Skeletal muscle satellite cell (primary cell): Measurements from ENCODE around the gene NEAT1. TPM values are rescaled to one million over a fixed set of nuclear protein-coding genes. Genes with fewer than 3 reads are reported as not detected.

Experiments used
- H3K27me3 ChIP-seq: 2 replicates; pipeline ENCODE4 v1.7.0; 2013; ENCODE audit warnings: low read length; ENCODE audit not compliant: control insufficient read depth, insufficient read depth
- H3K36me3 ChIP-seq: 2 replicates; pipeline ENCODE4 v1.7.0; 2013; ENCODE audit warnings: mild to moderate bottlenecking, control low read depth, low read length; ENCODE audit not compliant: insufficient read depth
- H3K4me1 ChIP-seq: 2 replicates; pipeline ENCODE4 v1.7.0; 2013; ENCODE audit warnings: low read length; ENCODE audit not compliant: control insufficient read depth, insufficient read depth
- H3K4me2 ChIP-seq: 2 replicates; pipeline ENCODE4 v1.7.0; 2013; ENCODE audit warnings: mild to moderate bottlenecking, low read length
- H3K4me3 ChIP-seq: 2 replicates; pipeline ENCODE4 v1.7.0; 2013; ENCODE audit warnings: low read length
- H3K9ac ChIP-seq: 2 replicates; pipeline ENCODE4 v1.7.0; 2013; ENCODE audit warnings: mild to moderate bottlenecking, low read depth, low read length, moderate library complexity
- H3K9me3 ChIP-seq: replicated peaks from 2 replicates; pipeline ENCODE4 v1.7.0; 2013; ENCODE audit warnings: mild to moderate bottlenecking, control low read depth, low read length
- total RNA-seq: library from RNA; depleted of rRNA; stranded (reverse); fragments of >200 nt; gene quantifications from 2 replicates; pipeline ENCODE4 v1.2.3, GENCODE V29; 2012; rRNA removed

NEAT1 gene
- total RNA-seq: 147 and 206 TPM in 2 replicates

DNA sequence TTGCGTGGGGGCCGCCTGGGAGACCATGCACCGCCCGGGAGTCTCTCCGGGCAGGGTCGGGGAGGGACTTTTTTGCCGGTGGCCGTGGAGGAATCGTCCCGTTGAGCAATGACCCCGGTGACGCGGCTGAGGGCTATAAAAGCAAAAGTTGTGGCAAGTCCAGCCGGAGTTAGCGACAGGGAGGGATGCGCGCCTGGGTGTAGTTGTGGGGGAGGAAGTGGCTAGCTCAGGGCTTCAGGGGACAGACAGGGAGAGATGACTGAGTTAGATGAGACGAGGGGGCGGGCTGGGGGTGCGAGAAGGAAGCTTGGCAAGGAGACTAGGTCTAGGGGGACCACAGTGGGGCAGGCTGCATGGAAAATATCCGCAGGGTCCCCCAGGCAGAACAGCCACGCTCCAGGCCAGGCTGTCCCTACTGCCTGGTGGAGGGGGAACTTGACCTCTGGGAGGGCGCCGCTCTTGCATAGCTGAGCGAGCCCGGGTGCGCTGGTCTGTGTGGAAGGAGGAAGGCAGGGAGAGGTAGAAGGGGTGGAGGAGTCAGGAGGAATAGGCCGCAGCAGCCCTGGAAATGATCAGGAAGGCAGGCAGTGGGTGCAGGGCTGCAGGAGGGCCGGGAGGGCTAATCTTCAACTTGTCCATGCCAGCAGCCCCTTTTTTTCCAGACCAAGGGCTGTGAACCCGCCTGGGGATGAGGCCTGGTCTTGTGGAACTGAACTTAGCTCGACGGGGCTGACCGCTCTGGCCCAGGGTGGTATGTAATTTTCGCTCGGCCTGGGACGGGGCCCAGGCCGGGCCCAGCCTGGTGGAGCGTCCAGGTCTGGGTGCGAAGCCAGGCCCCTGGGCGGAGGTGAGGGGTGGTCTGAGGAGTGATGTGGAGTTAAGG is at the start of gene NEAT1:
Gene NEAT1, plus strand, starts transcription at position 166 of the 883 bp plus-strand sequence.
- Histone ChIP-seq H3K4me1 (peaks cover 38% of the 10 kb centered on the region), H3K4me2 (peak within 1 kb of the TSS; percentile 86), H3K9me3 (no peaks in the 10 kb centered on the region), H3K27me3 (no peaks in the 10 kb centered on the region), H3K36me3 (peaks cover 45% of the 10 kb centered on the region), H3K4me3 (peak within 1 kb of the TSS; percentile 82), H3K9ac (peak within 1 kb of the TSS; percentile 98)

DNA sequence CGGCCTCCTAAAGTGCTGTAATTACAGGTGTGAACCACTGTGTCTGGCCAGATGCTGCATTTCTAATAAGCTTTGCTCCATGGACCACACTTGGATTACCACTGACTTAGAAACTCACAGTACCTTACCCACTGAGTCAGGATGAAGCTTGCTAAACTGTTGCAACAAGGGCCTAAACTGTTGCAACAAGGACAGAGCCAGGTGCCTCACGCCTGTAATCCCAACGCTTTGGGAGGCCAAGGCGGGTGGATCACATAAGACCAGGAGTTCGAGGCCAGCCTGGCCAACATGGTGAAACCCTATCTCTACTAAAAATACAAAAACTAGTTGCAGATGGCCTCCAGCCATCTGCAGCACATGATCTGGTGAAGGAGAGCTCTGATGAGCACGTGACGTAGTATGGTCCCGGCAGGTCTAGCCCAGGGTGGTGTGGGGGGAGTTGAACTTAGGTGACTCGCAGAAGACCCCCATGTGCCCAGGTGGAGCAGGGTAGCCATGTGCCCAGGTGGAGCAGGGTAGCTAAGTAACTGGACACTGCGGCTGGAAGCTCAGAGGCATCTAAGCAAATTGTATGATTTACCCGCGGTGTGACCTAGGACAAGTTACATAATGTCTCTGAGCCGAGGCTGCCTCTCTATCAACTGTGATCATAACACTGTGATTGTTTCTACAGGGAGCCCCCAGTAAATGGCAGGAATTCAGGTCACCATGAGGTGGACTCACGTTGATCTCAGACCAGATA is 48.6 kb upstream of the NEAT1 start:
- H3K4me2 ChIP-seq: no peak overlapping the region
- no peaks in the 10 kb centered on the region for H3K9me3 ChIP-seq
- no peak overlapping the region for H3K9ac ChIP-seq
- H3K4me1 ChIP-seq: peaks cover 11% of the 10 kb centered on the region
- no peak overlapping the region for H3K4me3 ChIP-seq
- H3K36me3 ChIP-seq: no peaks in the 10 kb centered on the region
- H3K27me3 ChIP-seq: no peaks in the 10 kb centered on the region

DNA sequence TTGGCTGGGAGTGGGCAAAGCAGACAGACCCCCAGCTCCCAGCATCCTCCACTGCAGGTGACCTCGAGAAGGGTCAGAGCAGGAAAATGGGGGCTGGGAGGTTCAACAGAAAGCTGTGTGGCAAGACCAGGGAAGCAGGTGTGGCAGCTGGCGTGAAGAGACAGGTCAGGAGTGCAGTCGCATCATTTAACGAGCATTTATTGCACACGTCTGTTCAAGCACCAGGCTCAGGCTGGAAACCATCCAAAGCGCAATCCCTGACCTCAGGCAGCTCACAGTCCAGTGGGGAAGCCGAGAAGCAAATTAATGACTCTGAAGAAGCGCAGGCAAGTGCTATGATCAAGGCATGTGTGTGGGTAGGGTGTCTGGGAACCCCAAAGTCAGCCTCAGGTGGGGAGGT is 47.6 kb upstream of the NEAT1 start:
- Histone ChIP-seq H3K9me3 (no peaks in the 10 kb centered on the region), H3K4me2 (no peak overlapping the region), H3K4me1 (peaks cover 11% of the 10 kb centered on the region), H3K27me3 (no peaks in the 10 kb centered on the region), H3K36me3 (no peaks in the 10 kb centered on the region), H3K4me3 (no peak overlapping the region), H3K9ac (no peak overlapping the region)

DNA sequence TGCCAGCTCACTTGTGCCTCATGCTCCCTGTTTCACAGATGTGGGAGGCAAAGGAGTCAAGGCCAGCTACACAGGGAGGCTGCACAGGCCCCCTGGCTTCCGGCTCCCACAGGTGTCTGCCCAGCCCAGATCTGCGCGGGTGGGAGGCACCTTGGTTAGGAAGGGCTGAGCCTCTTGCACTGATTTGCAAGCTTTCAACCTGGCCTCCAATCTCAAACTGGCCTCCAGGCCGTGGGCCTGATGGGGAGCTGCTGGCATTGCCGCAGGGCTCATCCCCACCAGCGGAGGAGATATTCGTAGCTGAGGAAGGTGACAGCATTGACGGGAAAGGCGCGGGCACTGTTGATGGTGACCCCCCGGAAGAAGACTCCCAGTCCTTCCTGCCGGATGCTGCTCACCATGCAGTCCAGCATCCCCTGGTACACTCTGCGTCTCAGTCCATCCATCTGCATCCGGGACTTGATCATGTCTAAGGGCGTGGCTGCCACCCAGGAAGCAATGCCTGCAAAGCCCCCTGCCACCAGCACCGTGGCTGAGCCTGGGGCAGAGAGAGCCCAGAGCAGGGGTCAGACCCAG is 46.4 kb upstream of the NEAT1 start:
- H3K36me3 ChIP-seq: no peaks in the 10 kb centered on the region
- H3K4me3 ChIP-seq: no peak overlapping the region
- no peak overlapping the region for H3K9ac ChIP-seq
- peaks cover 6% of the 10 kb centered on the region for H3K4me1 ChIP-seq
- no peak overlapping the region for H3K4me2 ChIP-seq
- H3K27me3 ChIP-seq: no peaks in the 10 kb centered on the region
- no peaks in the 10 kb centered on the region for H3K9me3 ChIP-seq

DNA sequence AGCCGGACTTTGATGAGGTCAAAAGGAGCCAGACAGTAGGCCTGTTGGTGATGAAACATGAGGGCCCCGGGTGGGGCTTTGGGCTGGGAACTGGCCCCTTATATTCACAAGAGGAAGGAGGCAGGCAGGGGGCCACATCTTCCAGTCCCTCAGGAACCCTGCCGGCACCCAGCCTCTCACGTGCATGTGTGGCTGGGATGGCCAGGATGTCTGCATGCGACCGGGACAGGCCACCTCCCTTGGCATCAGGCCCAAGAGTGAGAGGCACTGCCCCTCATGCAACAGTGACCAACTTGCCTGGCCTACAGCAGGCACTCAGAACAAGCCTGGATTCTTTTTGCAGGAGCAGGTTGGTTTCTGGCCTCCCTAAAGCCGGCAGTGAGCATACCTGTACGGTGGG is 45.6 kb upstream of the NEAT1 start:
- Histone ChIP-seq H3K9ac (no peak overlapping the region), H3K36me3 (no peaks in the 10 kb centered on the region), H3K4me3 (no peak overlapping the region), H3K9me3 (no peaks in the 10 kb centered on the region), H3K4me1 (peaks cover 7% of the 10 kb centered on the region), H3K27me3 (no peaks in the 10 kb centered on the region), H3K4me2 (no peak overlapping the region)

DNA sequence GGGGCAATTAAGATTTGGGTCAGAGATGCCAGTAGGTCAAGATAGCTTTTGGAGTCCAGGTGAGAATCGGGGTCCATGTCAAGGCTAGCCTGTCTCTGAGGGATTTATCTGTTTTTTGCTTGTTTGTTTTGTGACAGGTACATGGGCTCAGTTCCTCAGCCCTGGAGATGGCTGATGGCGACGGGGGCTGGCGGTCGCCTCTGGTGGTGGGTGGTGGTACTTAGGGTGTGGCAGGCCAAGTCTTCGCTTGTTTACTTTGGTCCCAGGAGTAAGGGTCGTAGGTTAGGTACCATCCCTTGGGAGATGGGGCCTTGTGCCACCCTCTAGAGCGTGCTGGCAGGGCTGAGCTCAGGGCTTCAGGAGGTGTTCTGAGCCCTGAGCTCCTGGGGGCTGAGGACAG is 44.8 kb upstream of the NEAT1 start:
- no peaks in the 10 kb centered on the region for H3K27me3 ChIP-seq
- H3K9me3 ChIP-seq: no peaks in the 10 kb centered on the region
- H3K4me2 ChIP-seq: no peak overlapping the region
- H3K36me3 ChIP-seq: no peaks in the 10 kb centered on the region
- H3K4me1 ChIP-seq: peaks cover 13% of the 10 kb centered on the region
- no peak overlapping the region for H3K4me3 ChIP-seq
- H3K9ac ChIP-seq: no peak overlapping the region

DNA sequence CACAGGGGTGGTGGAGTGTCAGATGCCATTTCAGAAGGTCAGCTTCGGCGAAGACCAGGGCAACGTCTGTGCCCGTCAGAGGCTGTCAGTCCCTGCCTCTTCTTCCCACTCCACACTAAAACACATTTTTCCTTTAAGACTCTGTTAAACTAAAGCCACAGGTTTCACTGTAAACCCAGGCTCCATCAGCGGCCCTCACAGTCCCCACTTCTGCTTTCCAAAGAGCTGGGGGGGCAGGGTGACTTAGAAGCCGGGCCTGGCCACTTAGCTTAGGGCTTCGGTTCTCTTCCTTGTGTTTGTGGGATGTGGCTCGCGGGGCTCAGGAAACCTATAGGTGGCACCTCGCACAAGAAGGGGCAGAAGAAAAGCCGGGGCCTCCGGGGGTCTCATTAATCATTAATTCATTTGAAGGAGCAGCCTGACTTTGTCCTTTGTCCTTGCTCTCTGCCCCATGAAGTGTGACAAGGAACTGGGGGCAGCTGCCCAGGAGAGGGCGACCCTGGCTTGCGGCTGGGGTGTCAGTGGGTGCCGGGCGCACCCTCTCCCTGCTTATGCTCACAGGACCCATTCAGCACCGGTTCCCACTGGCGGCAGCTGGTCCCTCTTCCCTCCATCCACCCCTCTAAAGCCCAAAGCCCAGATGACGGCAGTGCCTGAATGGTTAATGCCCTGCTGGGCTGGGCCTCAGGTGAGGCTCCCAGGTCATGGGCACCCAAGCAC is 44.2 kb upstream of the NEAT1 start:
- H3K9ac ChIP-seq: no peak overlapping the region
- H3K9me3 ChIP-seq: no peaks in the 10 kb centered on the region
- peaks cover 19% of the 10 kb centered on the region for H3K4me1 ChIP-seq
- H3K4me2 ChIP-seq: no peak overlapping the region
- H3K4me3 ChIP-seq: no peak overlapping the region
- H3K36me3 ChIP-seq: no peaks in the 10 kb centered on the region
- no peaks in the 10 kb centered on the region for H3K27me3 ChIP-seq

DNA sequence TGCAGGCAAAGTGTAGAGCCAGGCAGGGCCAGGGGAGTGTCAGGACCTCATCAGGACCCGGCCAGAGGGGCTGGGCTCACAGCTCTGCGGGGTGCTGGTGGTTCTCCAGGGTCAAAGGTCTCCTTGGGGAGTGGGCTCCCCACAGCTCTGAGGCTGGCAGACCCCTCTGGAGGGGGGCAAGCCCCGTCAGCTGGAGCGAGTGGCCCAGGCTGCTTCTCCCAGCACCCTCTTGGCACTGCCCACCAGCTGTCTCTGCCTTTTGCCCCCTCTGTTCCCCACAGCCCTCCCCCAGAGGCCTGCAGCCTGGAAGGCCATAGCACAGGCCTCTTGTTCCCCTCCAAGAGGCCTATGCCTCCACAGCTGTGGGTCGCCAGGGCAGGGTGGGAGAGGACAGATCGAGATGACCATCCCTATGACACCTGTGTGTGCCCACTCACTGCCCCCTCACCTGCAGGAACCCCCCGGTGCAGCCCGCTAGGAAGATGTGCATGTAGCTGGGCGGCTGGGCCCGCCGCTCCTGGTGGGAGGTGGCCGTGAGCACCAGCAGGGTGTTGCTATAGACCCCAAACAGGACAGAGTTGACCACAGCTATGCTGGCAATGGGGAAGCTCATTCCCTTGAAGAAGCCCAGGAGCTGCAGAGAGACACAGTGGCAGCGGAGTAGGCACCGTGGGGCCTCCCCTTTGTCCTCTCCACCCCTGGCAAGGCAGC is 43.5 kb upstream of the NEAT1 start:
- H3K9me3 ChIP-seq: no peaks in the 10 kb centered on the region
- no peaks in the 10 kb centered on the region for H3K27me3 ChIP-seq
- no peak overlapping the region for H3K9ac ChIP-seq
- no peak overlapping the region for H3K4me3 ChIP-seq
- no peak overlapping the region for H3K4me2 ChIP-seq
- H3K36me3 ChIP-seq: no peaks in the 10 kb centered on the region
- peaks cover 26% of the 10 kb centered on the region for H3K4me1 ChIP-seq

DNA sequence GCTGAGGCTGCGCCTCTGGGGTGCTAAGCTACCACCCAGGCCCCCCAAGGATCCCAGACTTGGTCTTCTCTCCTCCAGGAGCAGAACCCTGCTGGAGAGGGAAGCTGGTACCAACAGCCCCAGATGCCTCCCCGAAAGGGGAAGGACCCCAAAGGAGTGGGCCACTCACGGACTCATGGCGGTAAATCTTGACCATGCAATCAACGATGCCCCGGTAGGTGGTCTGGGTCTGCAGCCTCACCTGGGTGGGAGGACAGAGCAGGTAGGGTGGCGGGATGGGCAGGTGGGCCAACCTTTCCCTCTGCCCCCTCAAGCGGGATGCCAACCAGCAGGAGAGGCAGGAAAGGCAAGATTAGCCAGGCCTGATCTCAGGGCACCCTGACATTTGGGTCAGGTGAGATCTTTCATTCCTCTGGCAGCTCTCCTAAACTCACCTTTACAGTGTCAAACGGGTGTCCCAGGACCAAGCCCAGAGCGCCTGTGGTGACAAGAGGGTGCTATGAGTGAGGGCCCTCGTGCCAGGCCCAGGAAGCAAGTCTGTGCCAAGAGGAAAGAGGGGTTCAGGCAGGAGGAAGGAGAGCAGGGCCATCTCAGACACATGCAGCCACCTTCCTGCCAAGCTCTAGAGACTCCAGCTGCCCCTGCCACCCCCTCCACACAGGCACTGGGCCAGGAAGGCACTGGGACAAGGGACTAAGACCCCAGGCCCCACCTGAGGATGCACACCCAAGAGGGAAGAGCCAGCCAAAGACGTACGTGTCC is 42.7 kb upstream of the NEAT1 start:
- Histone ChIP-seq H3K9me3 (no peaks in the 10 kb centered on the region), H3K36me3 (no peaks in the 10 kb centered on the region), H3K4me2 (no peak overlapping the region), H3K27me3 (no peaks in the 10 kb centered on the region), H3K4me3 (no peak overlapping the region), H3K9ac (no peak overlapping the region), H3K4me1 (peaks cover 34% of the 10 kb centered on the region)

DNA sequence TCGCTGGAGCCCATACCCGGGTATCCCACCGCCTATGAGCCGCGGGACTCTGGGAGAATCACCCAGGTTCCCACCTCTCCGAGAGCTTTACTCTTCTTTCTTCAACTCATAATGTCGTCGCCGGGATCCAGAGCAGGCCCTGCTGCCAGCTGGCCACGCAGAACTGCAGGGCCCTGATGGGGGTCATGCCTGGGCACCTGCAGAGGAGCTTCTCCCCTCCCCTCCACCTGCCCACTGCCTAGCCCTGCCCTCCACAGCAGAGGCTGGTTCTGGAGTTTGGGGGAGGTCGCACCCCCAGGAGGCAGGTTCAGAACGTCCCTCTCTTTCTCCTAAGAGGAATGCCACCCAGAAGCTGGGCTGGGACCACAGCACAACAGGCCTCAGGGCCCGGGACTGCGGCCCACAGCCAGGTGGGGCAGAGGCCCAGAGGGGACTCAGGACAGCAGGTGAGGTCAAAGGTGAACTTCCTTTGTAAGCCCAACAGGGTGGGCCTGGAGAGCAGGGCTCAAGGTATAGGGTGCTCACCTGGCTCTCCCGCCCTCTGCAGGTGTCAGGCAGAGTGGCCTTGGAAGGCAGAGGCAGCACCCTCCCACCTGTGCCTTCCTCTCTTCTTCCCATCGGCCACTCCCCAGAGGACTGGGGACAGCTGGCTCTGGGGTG is 42.0 kb upstream of the NEAT1 start:
- Histone ChIP-seq H3K4me1 (peaks cover 40% of the 10 kb centered on the region), H3K9me3 (no peaks in the 10 kb centered on the region), H3K9ac (no peak overlapping the region), H3K36me3 (no peaks in the 10 kb centered on the region), H3K4me3 (no peak overlapping the region), H3K4me2 (no peak overlapping the region), H3K27me3 (no peaks in the 10 kb centered on the region)
